Coronary artery (tissue), 2 donors: ENCODE data around the gene BMAL2.

ENCODE experiments used
- DNase-seq: peaks from one replicate; pipeline ENCODE4 v3.0.0-alpha.2; 2017; ENCODE audit warnings: low spot score
- H3K27ac ChIP-seq, 2 donors: fragments of 200-600 bp; sonication (generic); one replicate each; pipeline ENCODE4 v1.5.1; 2016 to 2019
- H3K4me3 ChIP-seq: fragments of 200-600 bp; sonication (generic); 2 replicates; pipeline ENCODE4 v1.5.1; 2016; ENCODE audit warnings: mild to moderate bottlenecking, moderate library complexity
- TF ChIP-seq, protein P1 (sequence below): fragments of 200-600 bp; sonication (generic); IDR thresholded peaks from one replicate; pipeline ENCODE4 v1.5.1; 2019; ENCODE audit warnings: antibody characterized with exemption

BMAL2 gene

DNA sequence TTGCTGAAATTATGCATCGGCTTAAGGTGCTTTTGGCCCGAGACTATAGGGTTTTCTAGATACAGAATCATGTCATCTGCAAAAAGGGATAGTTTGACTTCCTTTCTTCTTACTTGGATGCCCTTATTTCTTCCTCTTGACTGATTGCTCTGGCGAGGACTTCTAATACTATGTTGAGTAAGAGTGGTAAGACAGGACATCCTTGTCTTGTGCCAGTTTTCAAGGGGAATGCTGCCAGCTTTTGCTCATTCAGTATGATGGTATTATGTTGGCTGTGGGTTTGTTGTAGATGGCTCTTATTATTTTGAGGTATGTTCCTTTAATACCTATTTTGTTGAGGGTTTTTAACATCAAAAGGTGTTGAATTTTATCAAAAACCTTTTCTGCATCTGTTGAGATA, 8.3 kb downstream of the BMAL2 start:
- H3K27ac ChIP-seq = no peak overlapping the region
- no peak overlapping the region for H3K4me3 ChIP-seq
- no peak for DNase-seq
- TF ChIP-seq, protein P1, sequence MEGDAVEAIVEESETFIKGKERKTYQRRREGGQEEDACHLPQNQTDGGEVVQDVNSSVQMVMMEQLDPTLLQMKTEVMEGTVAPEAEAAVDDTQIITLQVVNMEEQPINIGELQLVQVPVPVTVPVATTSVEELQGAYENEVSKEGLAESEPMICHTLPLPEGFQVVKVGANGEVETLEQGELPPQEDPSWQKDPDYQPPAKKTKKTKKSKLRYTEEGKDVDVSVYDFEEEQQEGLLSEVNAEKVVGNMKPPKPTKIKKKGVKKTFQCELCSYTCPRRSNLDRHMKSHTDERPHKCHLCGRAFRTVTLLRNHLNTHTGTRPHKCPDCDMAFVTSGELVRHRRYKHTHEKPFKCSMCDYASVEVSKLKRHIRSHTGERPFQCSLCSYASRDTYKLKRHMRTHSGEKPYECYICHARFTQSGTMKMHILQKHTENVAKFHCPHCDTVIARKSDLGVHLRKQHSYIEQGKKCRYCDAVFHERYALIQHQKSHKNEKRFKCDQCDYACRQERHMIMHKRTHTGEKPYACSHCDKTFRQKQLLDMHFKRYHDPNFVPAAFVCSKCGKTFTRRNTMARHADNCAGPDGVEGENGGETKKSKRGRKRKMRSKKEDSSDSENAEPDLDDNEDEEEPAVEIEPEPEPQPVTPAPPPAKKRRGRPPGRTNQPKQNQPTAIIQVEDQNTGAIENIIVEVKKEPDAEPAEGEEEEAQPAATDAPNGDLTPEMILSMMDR = no peak

- Histone ChIP-seq H3K27ac (no peak overlapping the region), H3K4me3 (no peak overlapping the region)
- DNase-seq = no peak
- TF ChIP-seq, protein P1 = no peak
These were observed 9.9 kb downstream of the BMAL2 start for GRCh38 chr12:27342536-27342935.

- TF ChIP-seq, protein P1 = no peak
- DNase-seq = no peak
- Histone ChIP-seq H3K27ac (no peak overlapping the region), H3K4me3 (no peak overlapping the region)
These were observed 10.8 kb downstream of the BMAL2 start for GRCh38 chr12:27343255-27344000.

- TF ChIP-seq, protein P1 = no peak
These were observed 11.6 kb downstream of the BMAL2 start for GRCh38 chr12:27344246-27344645.

GRCh38 chr12:27344760-27345159, 12.1 kb downstream of the BMAL2 start:
- TF ChIP-seq, protein P1 = no peak
- Histone ChIP-seq H3K4me3 (no peak overlapping the region), H3K27ac (no peak overlapping the region)
- DNase-seq = no peak

More at GRCh38 chr12:27344246-27344645, 11.6 kb downstream of the BMAL2 start:
- no peak overlapping the region for H3K4me3 ChIP-seq
- no peak for DNase-seq
- no peak overlapping the region for H3K27ac ChIP-seq

DNA sequence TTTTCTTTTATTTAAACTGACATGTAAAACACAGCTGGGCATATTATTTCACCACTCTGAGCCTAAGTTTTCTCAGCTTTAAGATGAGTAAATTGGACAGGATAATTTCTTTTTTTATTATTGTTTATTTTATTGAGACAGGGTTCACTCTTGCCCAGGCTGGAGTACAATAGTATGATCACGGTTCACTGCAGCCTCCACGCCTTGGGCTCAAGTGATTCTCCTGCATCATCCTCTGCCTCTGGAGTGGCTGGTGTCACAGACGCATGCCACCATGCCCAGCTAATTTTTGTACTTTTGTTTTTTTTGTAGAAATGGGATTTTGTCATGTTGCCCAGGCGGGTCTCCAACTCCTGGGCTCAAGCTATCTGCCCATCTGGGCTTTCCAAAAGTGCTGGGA, 12.7 kb downstream of the BMAL2 start:
- TF ChIP-seq, protein P1 = no peak
- no peak overlapping the region for H3K27ac ChIP-seq
- no peak for DNase-seq
- H3K4me3 ChIP-seq = no peak overlapping the region

DNA sequence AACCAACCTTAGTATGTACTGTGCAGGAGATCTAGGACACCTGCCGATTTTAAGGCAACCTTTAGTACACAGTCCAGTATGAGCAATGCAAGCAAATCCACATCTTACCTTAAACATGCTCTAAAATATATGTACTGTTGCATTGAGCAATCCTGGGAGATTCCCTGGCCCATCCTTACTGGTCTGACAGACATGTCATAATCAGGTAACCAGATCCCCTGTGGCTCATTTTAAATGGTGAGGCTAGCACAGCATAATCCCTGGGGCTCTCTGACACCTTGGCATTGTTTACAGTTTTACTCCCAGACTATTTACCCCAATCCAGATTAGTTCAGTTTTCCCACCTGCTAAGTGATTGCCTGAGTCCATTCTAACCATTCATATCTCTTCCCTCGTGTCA, 15.1 kb downstream of the BMAL2 start:
- no peak overlapping the region for H3K27ac ChIP-seq
- TF ChIP-seq, protein P1 = no peak
- DNase-seq = no peak
- no peak overlapping the region for H3K4me3 ChIP-seq
